ENCODE measurements around the gene C20orf141.

C20orf141 gene

DNA sequence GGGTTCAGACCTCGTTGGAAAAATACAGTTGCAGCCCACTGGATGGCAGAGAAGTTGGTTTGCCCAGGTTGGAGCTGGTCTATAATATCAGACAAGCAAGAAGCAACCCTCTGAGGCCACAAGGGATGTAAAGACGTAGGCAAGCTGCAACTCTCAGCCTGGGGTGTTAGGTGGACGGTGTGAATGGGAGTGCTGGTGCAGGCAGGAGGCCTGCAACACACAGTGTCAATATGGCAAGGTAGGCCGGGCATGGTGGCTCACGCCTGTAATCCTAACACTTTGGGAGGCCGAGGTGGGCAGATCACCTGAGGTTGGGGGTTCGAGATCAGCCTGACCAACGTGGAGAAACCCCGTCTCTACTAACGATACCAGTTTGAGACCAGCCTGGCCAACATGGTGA is 36.3 kb downstream of the C20orf141 start:
- DNase-seq = no peak

DNA sequence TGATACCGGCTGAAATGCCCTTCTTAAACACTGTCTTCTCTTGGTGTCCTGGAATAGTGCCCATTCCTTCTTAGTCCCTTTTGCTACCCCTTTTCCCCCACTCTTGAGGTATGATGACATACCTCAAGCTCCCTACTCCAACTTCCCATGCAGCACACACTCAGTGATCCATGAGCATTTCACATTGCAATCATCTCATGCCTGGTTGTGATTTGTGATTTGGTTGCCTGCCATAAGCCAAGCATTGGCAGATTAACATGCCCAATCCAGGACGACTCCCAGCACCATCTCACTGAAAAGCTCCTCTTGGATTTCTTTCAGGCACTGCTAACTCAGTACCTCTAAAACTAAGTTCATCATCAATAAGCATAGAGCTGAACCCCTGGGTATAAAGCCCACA is 43.8 kb downstream of the C20orf141 start:
- peak in 1 of 2 experiments; percentile 13 for DNase-seq

DNA sequence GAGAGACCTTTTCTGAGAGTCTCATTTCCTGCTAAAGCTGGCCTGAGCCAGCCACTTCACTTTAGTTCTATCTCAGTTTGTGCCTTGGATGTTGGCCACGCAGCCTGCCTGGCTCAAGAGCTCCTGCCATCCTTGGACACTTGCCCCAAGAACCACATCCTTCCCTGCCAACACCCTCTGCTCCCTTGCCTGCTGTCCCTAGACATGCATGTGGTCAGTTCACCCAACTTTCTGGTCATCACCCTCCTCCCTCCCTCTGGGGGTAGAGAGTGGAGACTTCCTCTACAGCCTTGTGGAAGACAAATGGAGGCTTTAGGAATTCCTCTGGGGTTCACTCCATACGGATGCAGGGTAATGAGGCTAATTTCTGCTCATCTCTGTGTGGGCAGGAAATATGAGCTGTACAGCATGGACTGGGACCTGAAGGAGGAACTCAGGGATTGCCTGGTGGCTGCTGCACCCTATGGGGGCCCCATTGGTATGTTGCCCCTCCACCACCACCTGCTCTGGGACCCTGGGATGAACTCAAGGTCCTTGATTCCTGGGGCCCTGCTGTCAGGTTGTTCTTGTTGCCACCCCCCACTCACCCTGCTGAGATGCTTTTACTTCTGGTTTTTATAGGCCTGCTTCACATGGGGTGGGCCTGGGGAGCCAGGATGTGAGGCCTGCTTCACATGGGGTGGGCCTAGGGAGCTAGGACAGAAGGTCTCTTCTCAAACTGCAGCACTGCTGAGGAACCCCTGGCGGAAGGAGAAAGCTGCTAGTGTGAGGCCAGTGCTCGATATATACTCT is 44.7 kb downstream of the C20orf141 start:
- no peak for DNase-seq

GRCh38 chr20:2864626-2865025 is 49.8 kb downstream of the C20orf141 start:
- DNase-seq = no peak

DNA sequence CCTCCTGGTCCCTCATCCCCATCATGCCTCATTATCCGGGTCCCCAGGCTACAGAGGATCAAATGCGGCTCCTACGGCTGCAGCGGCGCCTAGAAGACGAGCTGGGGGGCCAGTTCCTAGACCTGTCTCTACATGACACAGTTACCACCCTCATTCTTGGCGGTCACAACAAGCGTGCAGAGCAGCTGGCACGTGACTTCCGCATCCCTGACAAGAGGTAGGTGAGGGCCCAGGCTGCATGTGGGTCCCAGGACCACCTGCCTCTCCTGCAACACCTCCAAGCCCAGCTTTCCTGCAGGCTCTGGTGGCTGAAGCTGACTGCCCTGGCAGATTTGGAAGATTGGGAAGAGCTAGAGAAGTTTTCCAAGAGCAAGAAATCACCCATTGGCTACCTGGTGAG is 50.3 kb downstream of the C20orf141 start:
- no peak for DNase-seq
